Smooth muscle cell of the umbilical artery (primary cell): Measurements from ENCODE around the gene OTUD6A. TPM values are rescaled to one million over a fixed set of nuclear protein-coding genes. Genes with fewer than 3 reads are reported as not detected.

Experiments
- total RNA-seq: library from RNA; depleted of rRNA; stranded (reverse); fragments of >200 nt; gene quantifications from 2 replicates; pipeline ENCODE4 v1.2.3, GENCODE V29; 2014

OTUD6A gene, protein sequence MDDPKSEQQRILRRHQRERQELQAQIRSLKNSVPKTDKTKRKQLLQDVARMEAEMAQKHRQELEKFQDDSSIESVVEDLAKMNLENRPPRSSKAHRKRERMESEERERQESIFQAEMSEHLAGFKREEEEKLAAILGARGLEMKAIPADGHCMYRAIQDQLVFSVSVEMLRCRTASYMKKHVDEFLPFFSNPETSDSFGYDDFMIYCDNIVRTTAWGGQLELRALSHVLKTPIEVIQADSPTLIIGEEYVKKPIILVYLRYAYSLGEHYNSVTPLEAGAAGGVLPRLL
- total RNA-seq: not detected in 2 replicates

DNA sequence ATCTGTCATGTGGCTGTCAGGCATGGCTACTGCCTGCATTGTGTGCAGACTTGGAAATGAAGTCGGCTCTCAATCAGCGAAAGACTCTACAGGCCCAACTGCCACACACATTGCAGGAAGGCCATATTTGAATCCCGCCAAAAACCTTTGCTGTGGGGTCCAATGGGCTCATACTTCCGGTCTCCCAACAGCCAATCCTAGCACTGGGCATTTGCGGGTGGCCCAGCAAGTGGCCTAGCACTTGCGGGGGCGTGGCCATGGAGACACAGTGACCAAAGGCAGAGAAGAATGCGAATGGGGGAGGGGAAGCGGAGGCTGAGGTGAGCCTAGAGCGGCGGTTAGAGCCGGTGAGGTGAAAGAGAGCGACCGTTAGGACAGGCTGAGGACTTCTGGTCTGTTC, at the start of gene OTUD6A:
Gene OTUD6A, plus strand, starts transcription at position 382 of the 400 bp plus-strand sequence. CDS start 68 bp downstream, outside the sequence.

DNA sequence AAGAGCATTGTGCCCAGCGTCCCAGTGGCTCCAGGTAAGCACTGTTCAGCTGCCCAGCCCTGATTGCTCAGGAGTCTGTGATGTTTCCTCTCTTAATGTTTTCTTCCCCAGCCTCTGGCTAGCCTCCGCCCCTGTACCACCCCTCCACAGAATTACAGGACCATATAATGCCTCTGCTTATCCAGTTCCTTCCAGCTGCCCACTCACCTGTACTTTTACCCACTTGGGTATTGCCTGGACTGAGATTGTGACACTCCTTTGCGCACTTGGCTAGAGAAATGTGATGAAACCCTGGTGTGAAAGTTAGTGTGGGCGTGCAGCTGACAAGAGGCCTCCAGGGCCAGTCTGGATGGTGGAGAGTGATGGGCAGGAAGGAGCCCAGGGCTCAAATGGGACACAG, 12.3 kb upstream of the OTUD6A start, which contains the start of gene AWAT2:
Gene AWAT2, minus strand, starts transcription at position 14 of the 400 bp plus-strand sequence. Its CDS starts 6 bp downstream, at position 8.

Other genes starting within 250 kb of the OTUD6A start
- not detected in 2 replicates for gene AWAT2, start 12.5 kb upstream of the OTUD6A start, total RNA-seq
- 55.0 and 81.1 TPM in 2 replicates for gene IGBP1, start 71.0 kb downstream of the OTUD6A start, total RNA-seq
- not detected in 2 replicates for gene DGAT2L6, start 115.0 kb downstream of the OTUD6A start, total RNA-seq
- not detected in 2 replicates for gene AWAT1, start 172.2 kb downstream of the OTUD6A start, total RNA-seq
- 0.14 TPM in 1 of 2 replicates, not detected in the other for gene P2RY4, start 197.7 kb downstream of the OTUD6A start, total RNA-seq
- gene ARR3, start 205.9 kb downstream of the OTUD6A start, total RNA-seq: not detected in 2 replicates
- gene RAB41, start 219.7 kb downstream of the OTUD6A start, total RNA-seq: not detected in 2 replicates
- gene PDZD11, start 227.5 kb downstream of the OTUD6A start, total RNA-seq: 41.6 and 44.8 TPM in 2 replicates
- 1.2 and 10.9 TPM in 2 replicates for gene KIF4A, start 227.6 kb downstream of the OTUD6A start, total RNA-seq